ENCODE measurements around the gene AUP1. TPM values are rescaled to one million over a fixed set of nuclear protein-coding genes. Genes with fewer than 3 reads are reported as not detected.

The AUP1 gene
- total RNA-seq, 4 donors from 2014 or later: 79.9 to 142 (median 105) TPM

- H3K4me3 ChIP-seq: peak overlapping the region; percentile 29 to 61 (median 50)
- H3K27ac ChIP-seq: peak overlapping the region in 1 of 4 donors; percentile 1
- H3K27me3 ChIP-seq: peaks cover 7 to 65% (median 20%) of the 10 kb centered on the region in 4 donors
- no peak for TF ChIP-seq CTCF (IDR thresholded peaks at IDR 0.05)
- peaks cover 0 to 16% (median 2%) of the 10 kb centered on the region in 3 donors for H3K36me3 ChIP-seq
- no peaks in the 10 kb centered on the region for H3K9me3 ChIP-seq
- WGBS, 2 donors: 2 to 6% methylated on average over 7 of the region's 61 CpGs
- H3K4me1 ChIP-seq: peaks cover 31 to 41% (median 31%) of the 10 kb centered on the region in 3 donors
- DNase-seq: no peak
- intact Hi-C loops (cut with DNase I): no loop called here
These were observed 31.6 kb downstream of the AUP1 start for GRCh38 chr2:74497777-74498499.

GRCh38 chr2:74496997-74497776 is 32.3 kb downstream of the AUP1 start:
- no peak for TF ChIP-seq POLR2A (IDR thresholded peaks at IDR 0.05)
- no peak for TF ChIP-seq CTCF (IDR thresholded peaks at IDR 0.05)
- 56 to 58% methylated on average over 12 to 15 of the region's 19 CpGs for WGBS, 2 donors
- H3K27me3 ChIP-seq: peaks cover 7 to 58% (median 20%) of the 10 kb centered on the region in 4 donors
- H3K27ac ChIP-seq: no peak overlapping the region
- H3K4me1 ChIP-seq: peaks cover 25 to 34% (median 29%) of the 10 kb centered on the region in 3 donors
- peak overlapping the region; percentile 29 to 61 (median 50) for H3K4me3 ChIP-seq
- DNase-seq: no peak
- no peaks in the 10 kb centered on the region for H3K9me3 ChIP-seq
- peaks cover 2 to 23% (median 6%) of the 10 kb centered on the region in 3 donors for H3K36me3 ChIP-seq
- intact Hi-C loops (cut with DNase I): no loop called here

DNA sequence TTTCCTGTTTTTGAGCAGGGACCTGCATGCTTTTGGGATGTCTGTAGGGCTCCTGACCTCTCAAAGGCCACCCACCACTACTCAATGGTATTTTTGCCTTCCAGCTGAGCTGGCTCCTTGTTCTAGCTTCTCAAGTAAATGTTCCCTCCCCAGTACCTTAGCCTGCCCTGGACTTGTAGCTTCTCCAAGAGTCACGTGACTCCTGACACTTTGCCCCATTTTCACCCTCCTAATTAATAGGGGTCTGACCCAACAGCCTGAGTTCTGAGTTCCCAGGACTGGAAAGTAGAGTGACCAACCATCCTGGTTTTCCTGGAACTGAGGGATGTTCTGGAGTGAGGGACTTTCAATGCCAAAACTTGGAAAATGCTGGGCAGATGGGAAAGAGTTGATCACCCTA is 34.1 kb downstream of the AUP1 start:
- peaks cover 7 to 40% (median 20%) of the 10 kb centered on the region in 4 donors for H3K27me3 ChIP-seq
- DNase-seq: no peak
- H3K36me3 ChIP-seq: peaks cover 18 to 41% (median 19%) of the 10 kb centered on the region in 3 donors
- H3K9me3 ChIP-seq: no peaks in the 10 kb centered on the region
- intact Hi-C loops (cut with DNase I): no loop called here
- no peak overlapping the region for H3K4me3 ChIP-seq
- 75% methylated on average over 1 of the region's 1 CpG; no CpG with 5 or more reads in 1 of the 2 donors for WGBS, 2 donors
- H3K4me1 ChIP-seq: peaks cover 22 to 30% (median 25%) of the 10 kb centered on the region in 3 donors
- H3K27ac ChIP-seq: no peak overlapping the region
- TF ChIP-seq CTCF (IDR thresholded peaks at IDR 0.05) (no peak), POLR2A (IDR thresholded peaks at IDR 0.05) (no peak)

GRCh38 chr2:74493546-74493945 is 36.0 kb downstream of the AUP1 start:
- no peak for DNase-seq
- H3K36me3 ChIP-seq: peaks cover 20 to 59% (median 21%) of the 10 kb centered on the region in 3 donors
- peaks cover 0 to 21% (median 7%) of the 10 kb centered on the region in 4 donors for H3K27me3 ChIP-seq
- H3K4me1 ChIP-seq: peaks cover 10 to 14% (median 13%) of the 10 kb centered on the region in 3 donors
- intact Hi-C loops (cut with DNase I): no loop called here
- TF ChIP-seq POLR2A (IDR thresholded peaks at IDR 0.05): no peak
- no peak for TF ChIP-seq CTCF (IDR thresholded peaks at IDR 0.05)
- no peaks in the 10 kb centered on the region for H3K9me3 ChIP-seq
- WGBS, 2 donors: 85% methylated on average over 3 of the region's 3 CpGs
- no peak overlapping the region for H3K4me3 ChIP-seq
- no peak overlapping the region for H3K27ac ChIP-seq

All from esophagus squamous epithelium (tissue), 5 donors.